LNCAP (cell line): ENCODE data around the gene DSP.

Experiments
- TF ChIP-seq, protein P1 (sequence below): fragments of 450-650 bp; IDR thresholded peaks from 2 replicates; pipeline ENCODE4 v1.5.1; 2017; ENCODE audit warnings: mild to moderate bottlenecking

The DSP gene

DNA sequence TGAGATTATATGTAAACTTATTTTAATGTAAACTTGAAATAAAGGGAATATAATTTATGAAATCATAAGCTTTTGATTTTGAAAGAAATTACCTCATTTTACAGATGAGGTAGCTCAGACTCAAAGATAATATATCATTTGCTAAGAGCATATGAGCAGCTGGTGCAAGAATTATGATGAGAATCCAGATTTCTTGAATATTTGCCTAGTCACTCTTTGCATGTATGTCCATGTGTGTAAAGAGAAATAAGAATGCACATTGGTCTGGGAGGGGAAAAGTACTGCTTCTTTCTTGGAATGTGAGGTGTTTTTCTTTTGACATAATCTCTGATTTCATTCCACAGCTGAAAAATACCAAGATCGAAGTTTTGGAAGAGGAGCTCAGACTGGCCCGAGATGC is 37.5 kb downstream of the DSP start:
- TF ChIP-seq, protein P1, sequence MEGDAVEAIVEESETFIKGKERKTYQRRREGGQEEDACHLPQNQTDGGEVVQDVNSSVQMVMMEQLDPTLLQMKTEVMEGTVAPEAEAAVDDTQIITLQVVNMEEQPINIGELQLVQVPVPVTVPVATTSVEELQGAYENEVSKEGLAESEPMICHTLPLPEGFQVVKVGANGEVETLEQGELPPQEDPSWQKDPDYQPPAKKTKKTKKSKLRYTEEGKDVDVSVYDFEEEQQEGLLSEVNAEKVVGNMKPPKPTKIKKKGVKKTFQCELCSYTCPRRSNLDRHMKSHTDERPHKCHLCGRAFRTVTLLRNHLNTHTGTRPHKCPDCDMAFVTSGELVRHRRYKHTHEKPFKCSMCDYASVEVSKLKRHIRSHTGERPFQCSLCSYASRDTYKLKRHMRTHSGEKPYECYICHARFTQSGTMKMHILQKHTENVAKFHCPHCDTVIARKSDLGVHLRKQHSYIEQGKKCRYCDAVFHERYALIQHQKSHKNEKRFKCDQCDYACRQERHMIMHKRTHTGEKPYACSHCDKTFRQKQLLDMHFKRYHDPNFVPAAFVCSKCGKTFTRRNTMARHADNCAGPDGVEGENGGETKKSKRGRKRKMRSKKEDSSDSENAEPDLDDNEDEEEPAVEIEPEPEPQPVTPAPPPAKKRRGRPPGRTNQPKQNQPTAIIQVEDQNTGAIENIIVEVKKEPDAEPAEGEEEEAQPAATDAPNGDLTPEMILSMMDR = no peak

DNA sequence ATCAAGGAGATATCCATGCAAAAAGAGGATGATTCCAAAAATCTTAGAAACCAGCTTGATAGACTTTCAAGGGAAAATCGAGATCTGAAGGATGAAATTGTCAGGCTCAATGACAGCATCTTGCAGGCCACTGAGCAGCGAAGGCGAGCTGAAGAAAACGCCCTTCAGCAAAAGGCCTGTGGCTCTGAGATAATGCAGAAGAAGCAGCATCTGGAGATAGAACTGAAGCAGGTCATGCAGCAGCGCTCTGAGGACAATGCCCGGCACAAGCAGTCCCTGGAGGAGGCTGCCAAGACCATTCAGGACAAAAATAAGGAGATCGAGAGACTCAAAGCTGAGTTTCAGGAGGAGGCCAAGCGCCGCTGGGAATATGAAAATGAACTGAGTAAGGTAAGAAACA is 38.4 kb downstream of the DSP start:
- TF ChIP-seq, protein P1 = no peak

DNA sequence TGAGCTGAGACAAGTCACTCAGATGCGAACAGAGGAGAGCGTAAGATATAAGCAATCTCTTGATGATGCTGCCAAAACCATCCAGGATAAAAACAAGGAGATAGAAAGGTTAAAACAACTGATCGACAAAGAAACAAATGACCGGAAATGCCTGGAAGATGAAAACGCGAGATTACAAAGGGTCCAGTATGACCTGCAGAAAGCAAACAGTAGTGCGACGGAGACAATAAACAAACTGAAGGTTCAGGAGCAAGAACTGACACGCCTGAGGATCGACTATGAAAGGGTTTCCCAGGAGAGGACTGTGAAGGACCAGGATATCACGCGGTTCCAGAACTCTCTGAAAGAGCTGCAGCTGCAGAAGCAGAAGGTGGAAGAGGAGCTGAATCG is 39.1 kb downstream of the DSP start:
- TF ChIP-seq, protein P1 = no peak

DNA sequence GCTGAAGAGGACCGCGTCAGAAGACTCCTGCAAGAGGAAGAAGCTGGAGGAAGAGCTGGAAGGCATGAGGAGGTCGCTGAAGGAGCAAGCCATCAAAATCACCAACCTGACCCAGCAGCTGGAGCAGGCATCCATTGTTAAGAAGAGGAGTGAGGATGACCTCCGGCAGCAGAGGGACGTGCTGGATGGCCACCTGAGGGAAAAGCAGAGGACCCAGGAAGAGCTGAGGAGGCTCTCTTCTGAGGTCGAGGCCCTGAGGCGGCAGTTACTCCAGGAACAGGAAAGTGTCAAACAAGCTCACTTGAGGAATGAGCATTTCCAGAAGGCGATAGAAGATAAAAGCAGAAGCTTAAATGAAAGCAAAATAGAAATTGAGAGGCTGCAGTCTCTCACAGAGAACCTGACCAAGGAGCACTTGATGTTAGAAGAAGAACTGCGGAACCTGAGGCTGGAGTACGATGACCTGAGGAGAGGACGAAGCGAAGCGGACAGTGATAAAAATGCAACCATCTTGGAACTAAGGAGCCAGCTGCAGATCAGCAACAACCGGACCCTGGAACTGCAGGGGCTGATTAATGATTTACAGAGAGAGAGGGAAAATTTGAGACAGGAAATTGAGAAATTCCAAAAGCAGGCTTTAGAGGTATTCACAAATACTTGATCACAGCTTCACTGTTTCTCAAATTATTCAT is 39.6 kb downstream of the DSP start:
- TF ChIP-seq, protein P1 = no peak

DNA sequence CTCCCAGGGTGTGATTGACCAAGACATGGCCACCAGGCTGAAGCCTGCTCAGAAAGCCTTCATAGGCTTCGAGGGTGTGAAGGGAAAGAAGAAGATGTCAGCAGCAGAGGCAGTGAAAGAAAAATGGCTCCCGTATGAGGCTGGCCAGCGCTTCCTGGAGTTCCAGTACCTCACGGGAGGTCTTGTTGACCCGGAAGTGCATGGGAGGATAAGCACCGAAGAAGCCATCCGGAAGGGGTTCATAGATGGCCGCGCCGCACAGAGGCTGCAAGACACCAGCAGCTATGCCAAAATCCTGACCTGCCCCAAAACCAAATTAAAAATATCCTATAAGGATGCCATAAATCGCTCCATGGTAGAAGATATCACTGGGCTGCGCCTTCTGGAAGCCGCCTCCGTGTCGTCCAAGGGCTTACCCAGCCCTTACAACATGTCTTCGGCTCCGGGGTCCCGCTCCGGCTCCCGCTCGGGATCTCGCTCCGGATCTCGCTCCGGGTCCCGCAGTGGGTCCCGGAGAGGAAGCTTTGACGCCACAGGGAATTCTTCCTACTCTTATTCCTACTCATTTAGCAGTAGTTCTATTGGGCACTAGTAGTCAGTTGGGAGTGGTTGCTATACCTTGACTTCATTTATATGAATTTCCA is 43.9 kb downstream of the DSP start:
- TF ChIP-seq, protein P1 = no peak

DNA sequence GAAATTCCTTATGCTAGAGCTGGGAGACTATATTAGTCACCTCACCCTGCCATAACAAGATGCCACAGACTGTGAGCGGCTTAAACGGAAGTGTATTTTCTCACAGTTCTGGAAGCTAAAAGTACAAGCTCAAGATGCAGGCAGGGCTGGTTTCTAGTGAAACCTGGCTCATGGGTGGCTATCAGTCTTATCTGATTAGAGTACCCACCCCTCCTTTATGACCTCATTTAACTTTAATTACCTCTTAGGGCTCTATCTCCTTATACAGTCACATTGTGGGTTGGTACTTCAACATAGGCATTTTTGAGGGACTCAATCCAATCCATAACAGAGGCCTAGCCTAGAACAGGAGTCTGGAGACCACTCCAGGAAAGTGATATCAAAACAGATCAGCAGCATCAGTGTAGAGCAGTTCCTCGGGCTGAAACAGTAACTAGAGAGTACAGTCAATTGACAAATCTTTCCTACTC is 46.2 kb downstream of the DSP start:
- TF ChIP-seq, protein P1 = no peak

DNA sequence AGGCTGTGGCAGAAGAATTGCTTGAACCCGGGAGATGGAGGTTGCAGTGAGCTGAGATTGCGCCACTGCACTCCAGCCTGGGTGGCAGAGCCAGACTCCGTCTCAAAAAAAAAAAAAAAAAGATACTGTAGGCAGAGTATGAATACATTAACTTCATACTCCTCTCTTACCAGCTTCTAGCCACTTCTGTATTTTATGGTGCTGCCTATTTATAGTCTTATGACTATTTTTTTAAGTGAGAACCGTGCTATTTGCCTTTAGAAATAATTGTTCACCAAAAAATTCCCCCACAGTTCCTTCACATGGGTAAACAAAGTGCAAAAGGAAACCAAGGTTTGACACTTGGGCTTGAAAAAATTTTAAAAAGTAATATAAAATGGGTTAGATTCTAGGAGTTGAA is 47.0 kb downstream of the DSP start:
- TF ChIP-seq, protein P1 = no peak
